ENCODE results near the gene GATAD1. TPM values are rescaled to one million over a fixed set of nuclear protein-coding genes. Genes with fewer than 3 reads are reported as not detected.

The GATAD1 gene
- polyA plus RNA-seq, 3 donors: 6.6 to 34.1 (median 7.6) TPM

GRCh38 chr7:92412745-92413144 is 34.5 kb upstream of the GATAD1 start:
- DNase-seq: no peak
- Histone ChIP-seq H3K27me3 (ENCODE audit: control insufficient read depth in 2 of 2, insufficient read depth in 2 of 2, low read length in 2 of 2) (peaks cover 0 to 2% of the 10 kb centered on the region in 2 donors), H3K27ac (ENCODE audit: low read depth in 1 of 2, low read length in 2 of 2) (no peak overlapping the region), H3K9ac (ENCODE audit: insufficient read depth, low read length, poor library complexity, severe bottlenecking) (no peak overlapping the region), H3K79me2 (ENCODE audit: insufficient read depth, low read length) (no peaks in the 10 kb centered on the region), H3K4me1 (ENCODE audit: control insufficient read depth in 1 of 2, insufficient read depth in 2 of 2, low read length in 2 of 2) (no peaks in the 10 kb centered on the region), H3K4me3 (replicated peaks in 1 of 3; ENCODE audit: low read depth in 2 of 3, low read length in 3 of 3) (no peak overlapping the region), H3K4me2 (replicated peaks; ENCODE audit: extremely low read depth, low read length, poor library complexity, severe bottlenecking) (no peak overlapping the region), H4K20me1 (ENCODE audit: insufficient read depth, low read length) (no peaks in the 10 kb centered on the region), H2AFZ (ENCODE audit: insufficient read depth, low read depth, low read length, poor library complexity, severe bottlenecking) (no peak overlapping the region), H3K9me3 (replicated peaks in 1 of 2; ENCODE audit: control insufficient read depth in 1 of 2, insufficient read depth in 1 of 2, low read length in 2 of 2) (no peaks in the 10 kb centered on the region), H3K36me3 (replicated peaks in 1 of 2; ENCODE audit: control insufficient read depth in 1 of 2, insufficient read depth in 2 of 2, low read length in 2 of 2) (no peaks in the 10 kb centered on the region)
- no peaks in the 10 kb centered on the region for H3K36me3 Mint-ChIP-seq
- peaks cover 11 to 15% (median 11%) of the 10 kb centered on the region in 3 donors for H3K27me3 Mint-ChIP-seq (ENCODE audit: low read depth in 3 of 3)
- intact Hi-C loops (cut with micrococcal nuclease): no loop called here
- peaks cover 0 to 4% (median 0%) of the 10 kb centered on the region in 7 donors for H3K9me3 Mint-ChIP-seq
- H3K27ac Mint-ChIP-seq: no peak overlapping the region
- no peak for TF ChIP-seq CTCF (IDR thresholded peaks at IDR 0.05)
- H3K4me1 Mint-ChIP-seq: peaks cover 2% of the 10 kb centered on the region
- WGBS (ENCODE audit: insufficient coverage): no CpG with 5 or more reads among the region's 11 CpGs
- peak overlapping the region in 1 of 2 donors; percentile 37 for H3K4me3 Mint-ChIP-seq

- no peak overlapping the region for H3K27ac Mint-ChIP-seq
- H3K27me3 Mint-ChIP-seq (ENCODE audit: low read depth in 3 of 3): peaks cover 7 to 11% (median 10%) of the 10 kb centered on the region in 3 donors
- H3K4me1 Mint-ChIP-seq: peaks cover 2% of the 10 kb centered on the region
- no peak for TF ChIP-seq CTCF (IDR thresholded peaks at IDR 0.05)
- H3K4me2 ChIP-seq (replicated peaks; ENCODE audit: extremely low read depth, low read length, poor library complexity, severe bottlenecking): no peak overlapping the region
- H3K9me3 Mint-ChIP-seq: peaks cover 0 to 4% (median 0%) of the 10 kb centered on the region in 7 donors
- H3K9ac ChIP-seq (ENCODE audit: insufficient read depth, low read length, poor library complexity, severe bottlenecking): no peak overlapping the region
- no peak overlapping the region for H3K27ac ChIP-seq (ENCODE audit: low read depth in 1 of 2, low read length in 2 of 2)
- no peaks in the 10 kb centered on the region for H4K20me1 ChIP-seq (ENCODE audit: insufficient read depth, low read length)
- no peaks in the 10 kb centered on the region for H3K79me2 ChIP-seq (ENCODE audit: insufficient read depth, low read length)
- H3K36me3 Mint-ChIP-seq: no peaks in the 10 kb centered on the region
- WGBS (ENCODE audit: insufficient coverage): 80% methylated on average over 1 of the region's 5 CpGs
- H3K36me3 ChIP-seq (replicated peaks in 1 of 2; ENCODE audit: control insufficient read depth in 1 of 2, insufficient read depth in 2 of 2, low read length in 2 of 2): no peaks in the 10 kb centered on the region
- H2AFZ ChIP-seq (ENCODE audit: insufficient read depth, low read depth, low read length, poor library complexity, severe bottlenecking): no peak overlapping the region
- H3K4me1 ChIP-seq (ENCODE audit: control insufficient read depth in 1 of 2, insufficient read depth in 2 of 2, low read length in 2 of 2): no peaks in the 10 kb centered on the region
- intact Hi-C loops (cut with micrococcal nuclease): no loop called here
- H3K27me3 ChIP-seq (ENCODE audit: control insufficient read depth in 2 of 2, insufficient read depth in 2 of 2, low read length in 2 of 2): peaks cover 0 to 2% of the 10 kb centered on the region in 2 donors
- no peaks in the 10 kb centered on the region for H3K9me3 ChIP-seq (replicated peaks in 1 of 2; ENCODE audit: control insufficient read depth in 1 of 2, insufficient read depth in 1 of 2, low read length in 2 of 2)
- no peak overlapping the region for H3K4me3 Mint-ChIP-seq
- no peak for DNase-seq
- no peak overlapping the region for H3K4me3 ChIP-seq (replicated peaks in 1 of 3; ENCODE audit: low read depth in 2 of 3, low read length in 3 of 3)
These were observed 33.7 kb upstream of the GATAD1 start for GRCh38 chr7:92413550-92413949.
